Sigmoid colon (tissue), 7 donors: ENCODE results near the gene COPG2. TPM values are rescaled to one million over a fixed set of nuclear protein-coding genes. Genes with fewer than 3 reads are reported as not detected.
A peak's percentile ranks its signal among the peaks of the same experiment; 100 is the strongest.
"Not testable (repeated sequence)": the region's sequence is repeated elsewhere in the genome, so short reads cannot be mapped to it uniquely, and the experiment has no call there.

Experiments
- DNase-seq: peaks from one replicate; pipeline ENCODE4 v3.0.0-alpha.2; 2019
- H3K27ac ChIP-seq, 4 donors: fragments of 200-600 bp; sonication (generic); one replicate each; pipeline ENCODE4 v1.5.1; 2016 to 2019; ENCODE audit warnings: mild to moderate bottlenecking in 1 of 4
- H3K27me3 ChIP-seq, 3 donors: fragments of 200-600 bp; sonication (generic); one replicate each; pipeline ENCODE4 v1.5.1; 2019; ENCODE audit warnings: mild to moderate bottlenecking in 1 of 3
- H3K36me3 ChIP-seq, 4 donors: fragments of 200-600 bp; sonication (generic); one replicate each; pipeline ENCODE4 v1.5.1; 2016 to 2019
- H3K4me1 ChIP-seq, 4 donors: fragments of 200-600 bp; sonication (generic); one replicate each; pipeline ENCODE4 v1.5.1; 2017 to 2019
- H3K4me3 ChIP-seq, 4 donors: fragments of 200-600 bp; sonication (generic); one replicate each; pipeline ENCODE4 v1.5.1; 2017 to 2019; ENCODE audit warnings: mild to moderate bottlenecking in 2 of 4, moderate library complexity in 1 of 4
- H3K9me3 ChIP-seq, 4 donors: fragments of 200-600 bp in 3 of 4; sonication (generic) in 3 of 4; one replicate each; pipeline versions ENCODE4 v1.5.1 to v1.6.1; 2013 to 2019
- CTCF ChIP-seq, 4 experiments: fragments of 450-650 bp in 3 of 4; fragments of 200-600 bp in 1 of 4; IDR thresholded peaks; one replicate each; pipeline ENCODE4 v1.5.1; 2016 to 2019; ENCODE audit warnings: antibody characterized with exemption in 4 of 4, mild to moderate bottlenecking in 3 of 4, moderate library complexity in 2 of 4
- EP300 ChIP-seq, 4 donors: sonication (generic); formaldehyde crosslinking; IDR thresholded peaks; one replicate each; pipeline ENCODE4 v1.6.1; 2017; ENCODE audit warnings: antibody characterized with exemption in 4 of 4
- POLR2A ChIP-seq, 2 donors: fragments of 450-650 bp; IDR thresholded peaks; one replicate each; pipeline ENCODE4 v1.6.1; 2016; ENCODE audit warnings: antibody characterized with exemption in 2 of 2, mild to moderate bottlenecking in 2 of 2, moderate library complexity in 2 of 2
- POLR2AphosphoS5 ChIP-seq, 4 donors: sonication (generic); formaldehyde crosslinking; IDR thresholded peaks; one replicate each; pipeline ENCODE4 v1.6.1; 2017; ENCODE audit warnings: antibody characterized with exemption in 4 of 4
- WGBS, 2 donors: extraction: QIAGEN DNeasy Blood & Tissue Kit; methylation state at CpG; one replicate each; pipeline ENCODE4 v1.1.7; 2013; 5-methylcytosine and 5-hydroxymethylcytosine counted together
- intact Hi-C: fragments of 100-400 bp; cut with DNase I; formaldehyde crosslinking; loops from one replicate; pipeline ENCODE4 v1.15.1; 2023
- polyA plus RNA-seq, 3 donors: library from polyadenylated mRNA; stranded (reverse); fragments of 200-250 nt; gene quantifications; one replicate each; pipeline ENCODE4 v1.2.3, GENCODE V29; 2013
- total RNA-seq, 4 donors: library from RNA; depleted of rRNA; stranded (reverse); fragments of >200 nt; gene quantifications; one replicate each; pipeline ENCODE4 v1.1.0, GENCODE V29; 2016
- donor health status: healthy with polysubstance abuse.
- donor health status: Bipolar disorder and iron deficiency.
- donor health status: healthy.

The COPG2 gene
- total and polyA plus RNA-seq, 7 donors, result 8.8 to 15.5 (median 12.7) TPM

- no peaks in the 10 kb centered on the region for H3K27me3 ChIP-seq
- 54 to 56% methylated on average over 2 of the region's 2 CpGs for WGBS, 2 donors
These were observed 27.3 kb upstream of the COPG2 start for GRCh38 chr7:130695840-130696239.

GRCh38 chr7:130692396-130692795 is 23.8 kb upstream of the COPG2 start:
- WGBS, 2 donors, result 93 to 94% methylated on average over 1 of the region's 1 CpG
- H3K9me3 ChIP-seq, H3K27ac ChIP-seq, H3K4me3 ChIP-seq, H3K27me3 ChIP-seq, H3K4me1 ChIP-seq, H3K36me3 ChIP-seq, intact Hi-C loops, DNase-seq: not testable (repeated sequence)

More at GRCh38 chr7:130695840-130696239, 27.3 kb upstream of the COPG2 start:
- DNase-seq, result no peak
- Histone ChIP-seq H3K4me3 (no peak overlapping the region), H3K36me3 (no peaks in the 10 kb centered on the region), H3K9me3 (no peaks in the 10 kb centered on the region), H3K4me1 (no peaks in the 10 kb centered on the region), H3K27ac (no peak overlapping the region)
- intact Hi-C loops, result no loop called here
- TF ChIP-seq CTCF (IDR thresholded peaks at IDR 0.05) (peak in 2 of 4 experiments; percentile 13 to 19), EP300 (IDR thresholded peaks at IDR 0.05) (no peak), POLR2A (IDR thresholded peaks at IDR 0.05) (no peak)

DNA sequence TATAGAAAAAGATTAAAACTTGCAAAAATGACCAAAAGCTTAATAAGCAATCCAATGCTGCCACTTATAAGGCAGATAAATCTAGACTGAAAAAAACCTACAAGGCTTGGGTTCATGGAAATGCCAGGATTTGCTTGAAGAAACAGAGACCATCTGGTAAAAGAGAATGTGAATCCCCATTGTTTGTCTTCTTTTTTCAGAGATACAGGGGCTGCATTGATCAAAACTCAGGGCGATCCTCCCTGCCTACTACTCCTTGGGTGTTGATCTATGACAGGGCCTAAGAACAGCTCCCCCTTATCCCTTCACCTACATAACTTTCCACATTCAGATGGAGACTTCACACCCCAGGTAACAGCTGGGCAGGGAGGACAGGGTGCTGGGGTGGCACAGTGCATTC is 21.1 kb upstream of the COPG2 start:
- Histone ChIP-seq H3K27me3 (no peaks in the 10 kb centered on the region), H3K27ac (no peak overlapping the region), H3K36me3 (no peaks in the 10 kb centered on the region), H3K9me3 (peaks cover 0 to 4% (median 0%) of the 10 kb centered on the region in 4 donors), H3K4me1 (no peaks in the 10 kb centered on the region), H3K4me3 (no peak overlapping the region)
- intact Hi-C loops, result no loop called here
- TF ChIP-seq POLR2AphosphoS5 (IDR thresholded peaks at IDR 0.05), result no peak
- TF ChIP-seq EP300 (IDR thresholded peaks at IDR 0.05), result no peak
- no peak for TF ChIP-seq POLR2A (IDR thresholded peaks at IDR 0.05)
- TF ChIP-seq CTCF (IDR thresholded peaks at IDR 0.05), result no peak
- WGBS, 2 donors, result 92 to 96% methylated on average over 1 of the region's 1 CpG
- no peak for DNase-seq

DNA sequence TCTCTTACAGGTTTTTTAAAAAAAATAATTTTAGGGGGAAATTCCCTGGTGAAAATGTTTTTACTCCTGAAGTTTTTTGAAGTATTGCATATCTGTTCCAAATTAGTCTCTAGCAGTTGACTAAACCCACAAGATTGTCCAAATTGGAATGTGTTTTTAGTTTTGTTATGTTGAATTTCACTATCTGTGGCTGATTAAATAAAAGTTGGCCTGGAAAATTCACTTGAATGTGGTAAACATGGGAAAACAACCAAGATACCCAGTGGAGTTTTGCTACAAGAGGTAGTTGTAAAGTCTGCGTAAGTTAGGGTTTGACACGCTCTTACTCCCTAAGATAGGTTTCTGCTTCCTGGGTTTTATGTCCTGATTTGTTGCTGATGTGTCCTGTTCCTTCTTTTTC is 14.5 kb upstream of the COPG2 start:
- WGBS, 2 donors, result 98% methylated on average over 2 of the region's 2 CpGs
- TF ChIP-seq POLR2A (IDR thresholded peaks at IDR 0.05) (no peak), EP300 (IDR thresholded peaks at IDR 0.05) (no peak), CTCF (IDR thresholded peaks at IDR 0.05) (no peak), POLR2AphosphoS5 (IDR thresholded peaks at IDR 0.05) (no peak)
- Histone ChIP-seq H3K4me1 (no peaks in the 10 kb centered on the region), H3K27me3 (peaks cover 0 to 3% (median 0%) of the 10 kb centered on the region in 3 donors), H3K36me3 (no peaks in the 10 kb centered on the region), H3K27ac (no peak overlapping the region), H3K9me3 (no peaks in the 10 kb centered on the region), H3K4me3 (no peak overlapping the region)
- DNase-seq, result no peak
- intact Hi-C loops, result no loop called here

DNA sequence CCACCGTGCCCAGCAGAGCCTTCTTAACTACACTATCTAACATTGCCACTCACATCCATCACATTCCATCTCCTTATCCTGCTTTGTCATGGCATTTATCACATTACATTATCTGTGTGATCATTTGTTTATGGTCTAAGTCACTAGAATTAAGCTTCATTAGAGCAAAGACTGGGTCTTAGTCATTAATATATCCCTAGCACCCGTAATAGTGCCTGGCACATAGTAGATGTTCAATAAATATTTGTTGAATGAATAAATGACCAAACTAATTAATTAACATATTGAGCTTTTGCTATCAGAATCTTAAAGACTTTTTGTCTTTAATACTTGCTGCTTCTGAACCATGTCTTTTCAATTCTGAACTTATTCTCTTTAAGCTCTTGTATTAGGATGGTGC is 5.9 kb upstream of the COPG2 start:
- 77 to 86% methylated on average over 2 of the region's 2 CpGs for WGBS, 2 donors
- peaks cover 0 to 2% (median 0%) of the 10 kb centered on the region in 4 donors for H3K4me1 ChIP-seq
- no peak overlapping the region for H3K27ac ChIP-seq
- TF ChIP-seq EP300 (IDR thresholded peaks at IDR 0.05) (no peak), CTCF (IDR thresholded peaks at IDR 0.05) (no peak), POLR2AphosphoS5 (IDR thresholded peaks at IDR 0.05) (no peak), POLR2A (IDR thresholded peaks at IDR 0.05) (no peak)
- no peaks in the 10 kb centered on the region for H3K36me3 ChIP-seq
- intact Hi-C loops, result no loop called here
- no peaks in the 10 kb centered on the region for H3K9me3 ChIP-seq
- no peak for DNase-seq
- H3K27me3 ChIP-seq, result no peaks in the 10 kb centered on the region
- no peak overlapping the region for H3K4me3 ChIP-seq
